Lower leg skin (tissue), 4 donors: ENCODE results near the gene SPTLC2. TPM values are rescaled to one million over a fixed set of nuclear protein-coding genes. Genes with fewer than 3 reads are reported as not detected.

Experiments
- DNase-seq, 2 donors: peaks; one replicate each; pipeline ENCODE4 v3.0.0-alpha.2; 2019; ENCODE audit warnings: low spot score in 2 of 2
- H3K4me3 ChIP-seq: fragments of 200-600 bp; sonication (generic); 2 replicates; pipeline ENCODE4 v1.5.1; 2017; ENCODE audit warnings: mild to moderate bottlenecking, low read depth; ENCODE audit not compliant: poor library complexity, severe bottlenecking
- POLR2A ChIP-seq, 2 donors: fragments of 450-650 bp; IDR thresholded peaks; one replicate each; pipeline ENCODE4 v1.6.1; 2016 to 2017; ENCODE audit warnings: antibody characterized with exemption in 2 of 2, mild to moderate bottlenecking in 1 of 2, moderate library complexity in 1 of 2
- WGBS, 2 donors: methylation state at CpG; one replicate each; pipeline ENCODE4 v1.1.5; 2018; 5-methylcytosine and 5-hydroxymethylcytosine counted together
- intact Hi-C: fragments of 100-400 bp; cut with DNase I; formaldehyde crosslinking; loops from one replicate; pipeline ENCODE4 v1.15.0; 2023; ENCODE audit warnings: low total_unique reads
- total RNA-seq, 4 donors: library from RNA; depleted of rRNA; stranded (reverse); fragments of >200 nt; gene quantifications; one replicate each; pipeline ENCODE4 v1.1.0, GENCODE V29; 2016
- TF ChIP-seq, protein P1 (sequence below), 3 donors: fragments of 450-650 bp; IDR thresholded peaks; one replicate each; pipeline ENCODE4 v1.5.1; 2016; ENCODE audit warnings: antibody characterized with exemption in 3 of 3, mild to moderate bottlenecking in 3 of 3, moderate library complexity in 2 of 3

SPTLC2 gene
- total RNA-seq, 4 donors from 2014 or later: 18.4 to 31.8 (median 22.1) TPM

GRCh38 chr14:77508876-77509275 lies 107.6 kb downstream of the SPTLC2 start:
- no peak for DNase-seq
- intact Hi-C loops: no loop called here
- no peak overlapping the region for H3K4me3 ChIP-seq
- no peak for TF ChIP-seq POLR2A (IDR thresholded peaks at IDR 0.05)
- TF ChIP-seq, protein P1, sequence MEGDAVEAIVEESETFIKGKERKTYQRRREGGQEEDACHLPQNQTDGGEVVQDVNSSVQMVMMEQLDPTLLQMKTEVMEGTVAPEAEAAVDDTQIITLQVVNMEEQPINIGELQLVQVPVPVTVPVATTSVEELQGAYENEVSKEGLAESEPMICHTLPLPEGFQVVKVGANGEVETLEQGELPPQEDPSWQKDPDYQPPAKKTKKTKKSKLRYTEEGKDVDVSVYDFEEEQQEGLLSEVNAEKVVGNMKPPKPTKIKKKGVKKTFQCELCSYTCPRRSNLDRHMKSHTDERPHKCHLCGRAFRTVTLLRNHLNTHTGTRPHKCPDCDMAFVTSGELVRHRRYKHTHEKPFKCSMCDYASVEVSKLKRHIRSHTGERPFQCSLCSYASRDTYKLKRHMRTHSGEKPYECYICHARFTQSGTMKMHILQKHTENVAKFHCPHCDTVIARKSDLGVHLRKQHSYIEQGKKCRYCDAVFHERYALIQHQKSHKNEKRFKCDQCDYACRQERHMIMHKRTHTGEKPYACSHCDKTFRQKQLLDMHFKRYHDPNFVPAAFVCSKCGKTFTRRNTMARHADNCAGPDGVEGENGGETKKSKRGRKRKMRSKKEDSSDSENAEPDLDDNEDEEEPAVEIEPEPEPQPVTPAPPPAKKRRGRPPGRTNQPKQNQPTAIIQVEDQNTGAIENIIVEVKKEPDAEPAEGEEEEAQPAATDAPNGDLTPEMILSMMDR (IDR thresholded peaks at IDR 0.05): no peak
- WGBS, 2 donors: 95 to 99% methylated on average over 3 of the region's 3 CpGs

DNA sequence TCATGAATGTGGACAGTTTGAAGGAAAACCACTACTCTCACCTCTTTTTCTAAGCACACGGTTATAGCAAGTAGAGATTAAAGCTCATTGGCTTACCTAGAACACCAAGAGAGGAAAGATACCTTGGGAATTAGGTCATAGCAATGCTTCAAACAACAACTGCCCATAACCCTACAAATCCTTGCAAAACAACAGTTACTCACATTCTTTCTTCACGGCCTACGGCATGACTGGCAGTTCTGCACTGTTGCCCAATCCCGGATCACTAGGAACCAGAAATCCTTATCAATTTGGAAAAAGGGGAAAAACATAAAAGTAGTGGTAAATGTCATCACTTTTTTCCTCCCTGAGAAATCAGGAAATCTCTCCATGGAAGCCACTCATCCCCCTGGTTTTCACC lies 108.2 kb downstream of the SPTLC2 start:
- H3K4me3 ChIP-seq: no peak overlapping the region
- no peak for DNase-seq
- intact Hi-C loops: no loop called here
- no peak for TF ChIP-seq POLR2A (IDR thresholded peaks at IDR 0.05)
- TF ChIP-seq, protein P1 (IDR thresholded peaks at IDR 0.05): no peak
- 90 to 97% methylated on average over 4 of the region's 4 CpGs for WGBS, 2 donors

DNA sequence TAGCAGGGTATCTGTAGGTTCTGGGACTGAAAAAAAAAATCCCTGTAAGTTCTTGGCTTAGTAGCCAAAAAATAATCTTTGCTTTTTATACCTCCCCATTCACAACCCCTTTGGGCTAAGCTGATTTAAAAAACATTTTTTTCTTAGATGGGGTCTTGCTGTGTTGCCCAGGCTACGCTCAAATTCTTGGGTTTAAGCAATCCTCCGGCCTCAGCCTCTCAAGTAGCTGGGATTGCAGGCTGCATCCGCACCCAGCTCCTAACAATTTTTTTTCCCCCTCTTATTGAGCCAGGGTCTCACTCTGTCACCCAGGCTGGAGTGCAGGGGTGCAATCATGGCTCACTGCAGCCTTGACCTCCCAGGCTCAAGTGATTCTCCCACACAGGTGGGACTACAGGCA lies 108.7 kb downstream of the SPTLC2 start:
- no peak overlapping the region for H3K4me3 ChIP-seq
- 93 to 97% methylated on average over 3 of the region's 3 CpGs for WGBS, 2 donors
- TF ChIP-seq, protein P1 (IDR thresholded peaks at IDR 0.05): no peak
- TF ChIP-seq POLR2A (IDR thresholded peaks at IDR 0.05): no peak
- intact Hi-C loops: no loop called here
- no peak for DNase-seq

DNA sequence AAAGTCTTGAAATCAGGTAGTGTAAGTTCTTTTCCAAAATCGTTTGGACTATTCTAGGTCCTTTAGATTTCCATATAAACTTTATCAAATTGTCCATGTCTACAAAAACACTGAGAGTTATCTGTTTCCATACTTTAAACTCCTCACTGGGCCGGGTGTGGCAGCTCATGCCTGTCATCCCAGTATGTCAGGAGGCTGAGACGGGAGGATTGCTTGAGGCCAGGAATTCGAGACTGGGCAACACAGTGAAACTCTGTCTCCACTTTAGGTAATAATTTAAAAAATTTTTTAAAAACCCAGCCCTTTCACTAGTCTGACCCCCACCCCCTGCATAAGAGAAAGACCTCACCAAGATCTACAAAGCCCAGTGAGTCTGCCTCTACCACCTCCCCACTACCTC lies 111.4 kb downstream of the SPTLC2 start:
- intact Hi-C loops: no loop called here
- 65 to 69% methylated on average over 4 of the region's 4 CpGs for WGBS, 2 donors
- DNase-seq: no peak
- H3K4me3 ChIP-seq: no peak overlapping the region
- TF ChIP-seq, protein P1 (IDR thresholded peaks at IDR 0.05): no peak
- no peak for TF ChIP-seq POLR2A (IDR thresholded peaks at IDR 0.05)

DNA sequence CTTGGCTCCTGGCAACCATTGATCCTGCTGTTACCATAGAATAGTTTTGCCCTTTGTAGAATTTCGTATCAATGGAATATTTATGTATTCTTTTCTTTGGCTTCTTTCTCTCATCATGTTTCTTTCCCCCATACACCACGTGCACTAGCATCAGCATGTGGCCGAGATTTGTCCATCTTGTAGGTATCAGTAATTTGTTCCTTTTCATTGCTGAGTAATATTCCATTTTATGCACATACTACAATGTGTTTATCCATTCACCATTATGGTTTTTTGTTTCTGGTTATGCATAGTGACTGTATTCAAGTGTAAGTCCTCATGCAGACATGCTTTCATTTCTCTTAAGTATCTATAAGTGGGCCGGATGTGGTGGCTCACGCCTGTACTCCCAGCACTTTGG lies 113.3 kb downstream of the SPTLC2 start:
- intact Hi-C loops: no loop called here
- no peak for TF ChIP-seq POLR2A (IDR thresholded peaks at IDR 0.05)
- TF ChIP-seq, protein P1 (IDR thresholded peaks at IDR 0.05): no peak
- no peak overlapping the region for H3K4me3 ChIP-seq
- DNase-seq: no peak
- WGBS, 2 donors: 95 to 96% methylated on average over 5 of the region's 5 CpGs

DNA sequence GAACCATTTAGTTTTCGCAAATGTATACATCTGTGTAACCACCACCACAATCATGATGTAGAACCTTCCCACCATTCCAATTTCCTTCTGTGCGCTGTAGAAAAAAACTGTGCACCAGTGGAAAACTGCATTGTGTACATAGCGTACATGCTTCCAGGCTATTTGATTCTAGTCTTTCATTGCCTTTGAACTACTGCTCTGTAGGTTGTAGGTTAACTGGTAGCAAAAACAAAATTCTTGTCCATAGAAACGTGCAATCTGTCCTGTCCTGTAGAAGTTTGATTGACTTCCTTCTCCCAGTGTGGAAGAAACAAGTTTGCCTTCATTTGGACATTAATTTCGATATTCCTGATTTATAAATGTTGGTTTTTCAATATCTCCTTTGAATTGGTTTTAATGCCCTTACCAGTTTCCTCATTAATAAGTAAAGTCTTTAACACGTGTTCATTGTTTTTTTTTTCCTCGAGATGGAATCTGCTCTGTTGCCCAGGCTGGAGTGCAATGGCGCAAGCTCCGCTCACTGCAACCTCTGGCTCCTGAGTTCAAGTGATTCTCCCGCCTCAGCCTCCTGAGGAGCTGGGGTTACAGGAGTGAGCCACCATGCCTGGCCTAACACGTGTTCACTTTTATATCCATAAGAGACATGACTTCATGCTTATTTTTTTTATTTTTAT lies 114.2 kb downstream of the SPTLC2 start:
- WGBS, 2 donors: 79% methylated on average over 11 of the region's 11 CpGs
- intact Hi-C loops: no loop called here
- H3K4me3 ChIP-seq: no peak overlapping the region
- TF ChIP-seq, protein P1 (IDR thresholded peaks at IDR 0.05): no peak
- no peak for TF ChIP-seq POLR2A (IDR thresholded peaks at IDR 0.05)
- no peak for DNase-seq
